Measurements from ENCODE around the gene FHL1. TPM values are rescaled to one million over a fixed set of nuclear protein-coding genes. Genes with fewer than 3 reads are reported as not detected.

The FHL1 gene
- total RNA-seq: 139 and 205 TPM in 2 replicates

DNA sequence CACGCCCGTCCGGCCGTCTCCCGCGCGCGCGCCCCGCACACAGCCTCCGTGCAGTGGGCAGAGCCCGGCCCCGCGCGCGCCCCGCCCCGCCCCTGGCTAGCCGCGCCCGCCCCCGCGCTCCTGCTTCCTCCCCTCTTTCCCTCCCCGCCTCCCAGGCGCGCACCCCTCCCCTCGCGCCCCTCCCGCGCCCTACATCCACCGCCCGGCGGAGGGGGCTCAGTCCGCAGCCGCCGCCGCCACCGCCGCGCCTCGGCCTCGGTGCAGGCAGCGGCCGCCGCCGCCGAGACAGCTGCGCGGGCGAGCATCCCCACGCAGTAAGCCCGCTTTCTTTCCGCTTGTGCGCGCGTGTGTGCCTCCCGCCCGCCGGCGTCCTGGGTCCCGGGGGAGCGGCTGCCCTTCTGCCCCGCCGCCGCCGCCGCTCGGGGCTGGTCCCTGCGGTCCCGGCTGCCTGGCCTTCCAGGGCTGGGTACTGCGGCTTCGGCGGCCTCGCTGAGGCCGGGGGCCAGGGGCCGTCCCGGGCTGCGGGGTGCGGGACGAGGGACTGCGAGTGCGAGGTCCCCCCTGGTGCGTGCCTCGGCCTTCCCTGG lies at the start of gene FHL1:
Gene FHL1 (plus strand): TSS at position 219 of the 587 bp plus-strand sequence.

DNA sequence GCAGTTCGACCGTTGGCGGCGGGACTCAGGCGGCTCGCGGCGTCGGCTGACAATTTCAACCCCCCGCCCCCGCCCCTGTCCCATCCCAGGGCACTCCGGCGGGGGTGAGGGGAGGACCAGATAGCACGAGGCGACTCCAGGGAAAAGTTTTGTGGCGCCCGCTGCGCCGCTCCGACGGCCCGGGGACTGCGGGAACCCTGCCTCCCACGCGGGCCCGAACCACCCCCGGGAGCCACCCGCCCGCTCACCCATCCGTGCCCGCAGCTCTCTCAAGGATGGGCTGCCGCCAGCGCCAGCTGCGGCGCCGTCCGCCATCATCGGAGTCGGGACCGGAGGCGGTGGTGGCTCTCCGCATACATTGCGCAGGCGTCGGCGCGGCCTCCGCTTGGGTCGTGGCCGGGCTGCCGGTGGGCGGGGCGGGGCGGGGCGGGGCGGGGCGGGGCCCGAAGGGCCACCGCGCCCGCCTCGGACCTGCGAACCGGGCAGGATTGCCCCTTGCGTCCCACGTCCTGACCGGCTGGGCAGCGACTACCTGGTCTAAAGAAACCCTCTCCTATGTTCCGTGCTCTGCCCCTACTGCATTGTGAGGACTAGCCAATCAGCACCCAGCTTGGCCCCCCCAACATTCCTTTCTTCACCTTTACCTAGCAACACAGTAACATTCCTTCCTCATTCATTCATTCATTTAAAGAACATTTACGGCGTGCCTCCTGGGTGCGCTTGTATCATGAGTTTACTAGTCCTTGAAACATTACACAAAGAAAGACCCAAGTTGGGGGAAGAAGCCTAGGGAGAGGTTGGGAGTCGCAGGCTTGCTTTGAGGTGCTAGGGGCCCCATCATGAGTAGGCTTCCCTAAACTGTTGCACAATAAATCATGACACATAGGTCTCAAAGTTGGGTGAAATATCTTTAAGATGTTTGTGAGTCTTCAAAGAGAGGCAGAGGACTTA lies 104.0 kb downstream of the FHL1 start, which contains the start of gene MAP7D3:
Gene MAP7D3 (minus strand): TSS at position 360 of the 951 bp plus-strand sequence. CDS start 42 bp downstream, at position 318.

Other genes with a start within 250 kb of the FHL1 start
- 13.2 and 17.2 TPM in 2 replicates for gene MMGT1, start 173.5 kb upstream of the FHL1 start, total RNA-seq
- 10.4 and 11.7 TPM in 2 replicates for gene SLC9A6, start 162.1 kb upstream of the FHL1 start, total RNA-seq
- gene MAP7D3, start 103.9 kb downstream of the FHL1 start, total RNA-seq: 9.2 and 14.3 TPM in 2 replicates
- not detected in 2 replicates for gene ADGRG4, start 153.4 kb downstream of the FHL1 start, total RNA-seq